HCT116 (cell line): ENCODE data around the gene PPP1CB. TPM values are rescaled to one million over a fixed set of nuclear protein-coding genes. Genes with fewer than 3 reads are reported as not detected.

Source experiments
- ATAC-seq: fragments of 200-7000 bp; cut with Tn5 transposase; 2 replicates; pipeline ENCODE4 v1.9.1; 2020; ENCODE audit warnings: mild to moderate bottlenecking, moderate library complexity
- BruUV-seq: library from RNA; stranded (reverse); fragments of 400-500 nt; replicated peaks from 2 replicates; lab custom pipeline; 2021; lab: Mats Ljungman, UMichigan
- CTCF ChIA-PET: fragments of 300-600 bp; sonication (Branson Sonifier 250); formaldehyde crosslinking; loops from one replicate; lab custom pipeline; 2021; ENCODE audit warnings: antibody characterized with exemption; lab: Charles Lee
- POLR2A ChIA-PET: fragments of 300-600, 350-600 bp; sonication (Branson Sonifier 250); formaldehyde crosslinking; loops from one replicate; lab custom pipeline; 2021; ENCODE audit warnings: antibody characterized with exemption; lab: Charles Lee
- RAD21 ChIA-PET, 2 experiments: fragments of 300-600 bp; sonication (Branson Sonifier 250); formaldehyde crosslinking; loops; one replicate each; lab custom pipeline; 2023; ENCODE audit warnings: low total read pairs in 2 of 2; ENCODE audit not compliant: uncharacterized antibody in 2 of 2, unreplicated experiment in 2 of 2, low non-redundant PET in 1 of 2; lab: Charles Lee
- DNase-seq: peaks from one replicate; pipeline ENCODE4 v3.0.0-alpha.2; 2010; ENCODE audit warnings: low read depth, low spot score
- H2AFZ ChIP-seq: fragments of 200-600 bp; shearing (Covaris generic), sonication (generic); 2 replicates; pipeline ENCODE4 v1.6.1; 2017; ENCODE audit warnings: low read depth, mixed run types, mixed read lengths, antibody characterized with exemption, low read length; ENCODE audit not compliant: poor library complexity, severe bottlenecking
- H3K27ac ChIP-seq: 2 replicates; pipeline ENCODE4 v1.5.1; 2012; ENCODE audit warnings: low read depth, low read length
- H3K27me3 ChIP-seq: fragments of 200-600 bp; sonication (generic); 2 replicates; pipeline ENCODE4 v1.6.1; 2016; ENCODE audit warnings: mixed run types, low read length, mixed read lengths; ENCODE audit not compliant: insufficient read depth
- H3K36me3 ChIP-seq, 2 experiments: fragments of 200-500 bp in 1 of 2; fragments of 200-600 bp in 1 of 2; sonication (Bioruptor generic) in 1 of 2; sonication (generic) in 1 of 2; 2 replicates each; pipeline versions ENCODE4 v1.5.1 to v1.6.1; 2014 to 2016; ENCODE audit warnings: low read length in 2 of 2, inconsistent platforms in 1 of 2, mixed read lengths in 1 of 2, mixed run types in 1 of 2; ENCODE audit not compliant: insufficient read depth in 2 of 2, control insufficient read depth in 1 of 2
- H3K4me1 ChIP-seq, 2 experiments: fragments of 200-600 bp in 1 of 2; sonication (generic) in 1 of 2; 2 replicates each; pipeline versions ENCODE4 v1.5.1 to v1.6.1; 2012 to 2017; ENCODE audit warnings: low read length in 2 of 2, inconsistent platforms in 1 of 2, mild to moderate bottlenecking in 1 of 2, mixed read lengths in 1 of 2, mixed run types in 1 of 2, moderate library complexity in 1 of 2; ENCODE audit not compliant: insufficient read depth in 2 of 2, control insufficient read depth in 1 of 2
- H3K4me2 ChIP-seq: fragments of 200-600 bp; sonication (generic); 2 replicates; pipeline ENCODE4 v1.6.1; 2017; ENCODE audit warnings: mixed run types, low read length, mixed read lengths
- H3K4me3 ChIP-seq, 2 experiments: fragments of 200-600 bp in 1 of 2; sonication (generic) in 1 of 2; replicated peaks in 1 of 2; 2 replicates each; pipeline ENCODE4 v1.5.1; 2011 to 2016; ENCODE audit warnings: low read length in 2 of 2, control low read depth in 1 of 2, low read depth in 1 of 2, mild to moderate bottlenecking in 1 of 2, mixed read lengths in 1 of 2, mixed run types in 1 of 2
- H3K79me2 ChIP-seq: fragments of 200-600 bp; sonication (generic); 2 replicates; pipeline ENCODE4 v1.6.1; 2017; ENCODE audit warnings: mild to moderate bottlenecking, mixed run types, low read length, moderate library complexity, mixed read lengths; ENCODE audit not compliant: insufficient read depth
- H3K9ac ChIP-seq: fragments of 200-600 bp; sonication (generic); 2 replicates; pipeline ENCODE4 v1.6.1; 2016; ENCODE audit warnings: low read length, mixed read lengths
- H3K9me2 ChIP-seq: fragments of 200-600 bp; sonication (generic), shearing (Covaris generic); 2 replicates; pipeline ENCODE4 v1.6.1; 2017; ENCODE audit warnings: mixed run types, mild to moderate bottlenecking, moderate library complexity; ENCODE audit not compliant: insufficient read depth
- H3K9me3 ChIP-seq, 2 experiments: fragments of 200-500 bp in 1 of 2; fragments of 200-600 bp in 1 of 2; sonication (Bioruptor generic) in 1 of 2; sonication (generic) in 1 of 2; 2 replicates each; pipeline ENCODE4 v1.6.1; 2014 to 2017; ENCODE audit warnings: low read length in 2 of 2, mixed read lengths in 2 of 2, inconsistent platforms in 1 of 2, low read depth in 1 of 2, mild to moderate bottlenecking in 1 of 2, mixed run types in 1 of 2, moderate library complexity in 1 of 2; ENCODE audit not compliant: control insufficient read depth in 1 of 2, insufficient read depth in 1 of 2
- H4K20me1 ChIP-seq: fragments of 200-600 bp; sonication (generic), shearing (Covaris generic); 2 replicates; pipeline ENCODE4 v1.6.1; 2017; ENCODE audit warnings: mixed run types, mild to moderate bottlenecking, moderate library complexity; ENCODE audit not compliant: insufficient read depth
- CEBPB ChIP-seq: IDR thresholded peaks from 2 replicates; pipeline ENCODE4 v1.6.1; 2012; ENCODE audit warnings: low read depth
- CTCF ChIP-seq, 3 experiments: fragments of 200-600 bp in 1 of 3; sonication (generic) in 1 of 3; IDR thresholded peaks in 2 of 3; conservative IDR thresholded peaks in 1 of 3; 2 replicates each; pipeline ENCODE4 v1.5.1; 2012 to 2017; ENCODE audit warnings: low read depth in 2 of 3, low read length in 2 of 3, antibody characterized with exemption in 1 of 3, borderline replicate concordance in 1 of 3, control low read depth in 1 of 3, mild to moderate bottlenecking in 1 of 3, mixed read lengths in 1 of 3, mixed run types in 1 of 3, moderate library complexity in 1 of 3; ENCODE audit not compliant: insufficient read depth in 1 of 3
- EGR1 ChIP-seq: IDR thresholded peaks from 2 replicates; pipeline ENCODE4 v1.6.1; 2012; ENCODE audit warnings: low read depth
- ELF1 ChIP-seq: IDR thresholded peaks from 2 replicates; pipeline ENCODE4 v1.6.1; 2012; ENCODE audit warnings: low read depth, borderline replicate concordance
- EZH2 ChIP-seq: fragments of 200-600 bp; sonication (generic); IDR thresholded peaks from 2 replicates; pipeline ENCODE4 v1.6.1; 2017; ENCODE audit warnings: antibody characterized with exemption, mixed run types
- EZH2phosphoT487 ChIP-seq: fragments of 200-600 bp; IDR thresholded peaks from 2 replicates; pipeline ENCODE4 v1.6.1; 2018; ENCODE audit warnings: antibody characterized with exemption, borderline replicate concordance
- FOSL1 ChIP-seq: IDR thresholded peaks from 2 replicates; pipeline ENCODE4 v1.6.1; 2012; ENCODE audit warnings: low read depth
- JUND ChIP-seq: IDR thresholded peaks from 2 replicates; pipeline ENCODE4 v1.6.1; 2012
- MAX ChIP-seq: IDR thresholded peaks from 2 replicates; pipeline ENCODE4 v1.6.1; 2012
- POLR2A ChIP-seq: IDR thresholded peaks from 2 replicates; pipeline ENCODE4 v1.7.0; 2011; ENCODE audit warnings: borderline replicate concordance; ENCODE audit not compliant: insufficient read depth, insufficient read length; ENCODE audit errors: extremely low read depth
- POLR2AphosphoS5 ChIP-seq: IDR thresholded peaks from 2 replicates; pipeline ENCODE4 v1.6.1; 2011; ENCODE audit warnings: mild to moderate bottlenecking, low read depth, low read length, moderate library complexity
- RAD21 ChIP-seq: IDR thresholded peaks from 2 replicates; pipeline ENCODE4 v1.6.1; 2012; ENCODE audit warnings: low read depth, mild to moderate bottlenecking
- REST ChIP-seq: IDR thresholded peaks from 2 replicates; pipeline ENCODE4 v1.6.1; 2012; ENCODE audit warnings: low read depth
- TCF7L2 ChIP-seq: IDR thresholded peaks from 2 replicates; pipeline ENCODE4 v1.7.0; 2011; ENCODE audit warnings: borderline replicate concordance, inconsistent platforms; ENCODE audit not compliant: insufficient read depth, insufficient read length; ENCODE audit errors: extremely low read depth
- ZFX ChIP-seq: fragments of 450-650 bp; IDR thresholded peaks from 2 replicates; pipeline ENCODE4 v1.6.1; 2017
- intact Hi-C: fragments of 100-400 bp; cut with micrococcal nuclease; formaldehyde crosslinking; loops from 2 replicates; pipeline ENCODE4 v1.10.0; 2022
- total RNA-seq: library from RNA; stranded (reverse); gene quantifications from one replicate; pipeline ENCODE4 v1.2.1, GENCODE V29; 2021; ENCODE audit not compliant: unreplicated experiment

The PPP1CB gene
- total RNA-seq, 1 experiment from 2014 or later = 174 TPM

GRCh38 chr2:28726177-28726576 is 25.5 kb upstream of the PPP1CB start:
- no peak overlapping the region for H3K27ac ChIP-seq
- POLR2A ChIA-PET = no interaction called here
- intact Hi-C loops = no loop called here

GRCh38 chr2:28729698-28730097 is 21.9 kb upstream of the PPP1CB start:
- no peaks in the 10 kb centered on the region for H3K4me1 ChIP-seq
- intact Hi-C loops = no loop called here
- no peak overlapping the region for H3K9ac ChIP-seq
- no TSS peak for BruUV-seq
- H4K20me1 ChIP-seq = no peaks in the 10 kb centered on the region
- no peaks in the 10 kb centered on the region for H3K9me2 ChIP-seq
- H3K27me3 ChIP-seq = no peaks in the 10 kb centered on the region
- H3K36me3 ChIP-seq = no peaks in the 10 kb centered on the region
- DNase-seq (no peak), ATAC-seq (no peak)
- POLR2A ChIA-PET = interaction anchor here (0.6 to 1.6 kb wide), 2 partner anchors 16 to 22 kb away, joined by 3 to 4 read pairs; partner anchors contain the start of gene PPP1CB
- H3K79me2 ChIP-seq = no peaks in the 10 kb centered on the region
- H3K9me3 ChIP-seq = no peaks in the 10 kb centered on the region
- RAD21 ChIA-PET = no interaction called here
- H2AFZ ChIP-seq = no peak overlapping the region
- CTCF ChIA-PET = no interaction called here
- no peak overlapping the region for H3K27ac ChIP-seq
- H3K4me3 ChIP-seq = no peak overlapping the region
- H3K4me2 ChIP-seq = no peak overlapping the region
- TF ChIP-seq CEBPB = no peak
- no peak for TF ChIP-seq ZFX
- no peak for TF ChIP-seq CTCF (IDR thresholded peaks at IDR 0.05 in 2 of 3, conservative IDR thresholded peaks at IDR 0.05 in 1 of 3; ENCODE audit: borderline replicate concordance in 1 of 3, insufficient read depth in 1 of 3, low read depth in 2 of 3, low read length in 2 of 3)
- TF ChIP-seq FOSL1 = no peak
- no peak for TF ChIP-seq POLR2A
- TF ChIP-seq TCF7L2 = no peak
- no peak for TF ChIP-seq EZH2phosphoT487
- no peak for TF ChIP-seq MAX
- TF ChIP-seq RAD21 = no peak
- no peak for TF ChIP-seq REST
- no peak for TF ChIP-seq JUND
- no peak for TF ChIP-seq EZH2
- TF ChIP-seq POLR2AphosphoS5 = no peak

More at GRCh38 chr2:28726177-28726576, 25.5 kb upstream of the PPP1CB start:
- Histone ChIP-seq H3K9me2 (no peaks in the 10 kb centered on the region), H3K9me3 (no peaks in the 10 kb centered on the region), H3K36me3 (no peaks in the 10 kb centered on the region), H3K9ac (no peak overlapping the region), H4K20me1 (no peaks in the 10 kb centered on the region), H3K4me1 (peaks cover 0 to 5% of the 10 kb centered on the region in 2 experiments; a peak in 1 of 4 replicates), H3K27me3 (no peaks in the 10 kb centered on the region), H3K4me2 (no peak overlapping the region), H2AFZ (no peak overlapping the region), H3K79me2 (no peaks in the 10 kb centered on the region), H3K4me3 (no peak overlapping the region)
- CTCF ChIA-PET = no interaction called here
- ATAC-seq (no peak), DNase-seq (no peak)
- TF ChIP-seq MAX (no peak), FOSL1 (no peak), ELF1 (no peak), EGR1 (no peak), POLR2AphosphoS5 (no peak), RAD21 (no peak)
- RAD21 ChIA-PET = no interaction called here
- no TSS peak for BruUV-seq
